Caco-2 (cell line): ENCODE data around the gene ATP2A1. TPM values are rescaled to one million over a fixed set of nuclear protein-coding genes. Genes with fewer than 3 reads are reported as not detected.

Experiments
- BruUV-seq: library from RNA; stranded (reverse); fragments of 400-500 nt; replicated peaks from 2 replicates; lab custom pipeline; 2021; lab: Mats Ljungman, UMichigan
- CTCF ChIA-PET: fragments of 300-600 bp; sonication (Branson Sonifier 250); formaldehyde crosslinking; loops from one replicate; lab custom pipeline; 2022; ENCODE audit warnings: antibody characterized with exemption; lab: Charles Lee
- POLR2A ChIA-PET: fragments of 300-600 bp; sonication (Branson Sonifier 250); formaldehyde crosslinking; loops from one replicate; lab custom pipeline; 2022; ENCODE audit warnings: antibody characterized with exemption; lab: Charles Lee
- DNase-seq, 2 experiments: peaks; one replicate each; pipeline versions ENCODE4 v3.0.0 to v3.0.0-alpha.2; 2020 to 2022
- H3K27me3 ChIP-seq: replicated peaks from 2 replicates; pipeline ENCODE4 v1.6.0; 2011; ENCODE audit warnings: low read length; ENCODE audit not compliant: control insufficient read depth, insufficient read depth
- H3K36me3 ChIP-seq: 2 replicates; pipeline ENCODE4 v1.5.1; 2011; ENCODE audit warnings: low read length; ENCODE audit not compliant: control insufficient read depth, insufficient read depth
- H3K4me1 ChIP-seq: fragments of 250-450 bp; sonication (Bioruptor Pico); 2 replicates; pipeline ENCODE4 v1.5.1; 2020; ENCODE audit warnings: mild to moderate bottlenecking
- H3K4me3 ChIP-seq: 2 replicates; pipeline ENCODE4 v1.5.1; 2011; ENCODE audit warnings: low read depth, mild to moderate bottlenecking, control low read depth, low read length
- H3K9me3 ChIP-seq: fragments of 250-450 bp; sonication (Bioruptor Pico); 2 replicates; pipeline ENCODE4 v1.5.1; 2020; ENCODE audit warnings: mild to moderate bottlenecking, moderate library complexity
- H3K27ac Mint-ChIP-seq: one replicate; pipeline ENCODE4 v1.8.0; 2022; ENCODE audit warnings: mixed read lengths; ENCODE audit not compliant: unreplicated experiment
- H3K27me3 Mint-ChIP-seq: one replicate; pipeline ENCODE4 v1.8.0; 2022; ENCODE audit warnings: mixed read lengths; ENCODE audit not compliant: insufficient read depth, unreplicated experiment
- H3K36me3 Mint-ChIP-seq: one replicate; pipeline ENCODE4 v1.8.0; 2022; ENCODE audit warnings: mild to moderate bottlenecking, mixed read lengths; ENCODE audit not compliant: insufficient read depth, unreplicated experiment
- H3K4me1 Mint-ChIP-seq: one replicate; pipeline ENCODE4 v1.8.0; 2022; ENCODE audit warnings: low read depth, mixed read lengths; ENCODE audit not compliant: unreplicated experiment
- H3K4me3 Mint-ChIP-seq: one replicate; pipeline ENCODE4 v1.8.0; 2022; ENCODE audit warnings: mild to moderate bottlenecking, moderate library complexity, mixed read lengths; ENCODE audit not compliant: unreplicated experiment
- H3K9me3 Mint-ChIP-seq: one replicate; pipeline ENCODE4 v1.8.0; 2022; ENCODE audit warnings: mixed read lengths; ENCODE audit not compliant: unreplicated experiment
- CTCF ChIP-seq, 2 experiments: fragments of 200-600 bp in 1 of 2; IDR thresholded peaks; 1 replicate in 1 of 2; 2 replicates in 1 of 2; pipeline versions ENCODE4 v1.5.1 to v1.8.0; 2011 to 2022; ENCODE audit warnings: antibody characterized with exemption in 1 of 2, control low read depth in 1 of 2, inconsistent platforms in 1 of 2, low read depth in 1 of 2, low read length in 1 of 2, mild to moderate bottlenecking in 1 of 2, moderate library complexity in 1 of 2; ENCODE audit not compliant: insufficient read depth in 1 of 2, severe bottlenecking in 1 of 2, unreplicated experiment in 1 of 2
- intact Hi-C: fragments of 100-400 bp; cut with micrococcal nuclease; formaldehyde crosslinking; loops from one replicate; pipeline ENCODE4 v1.10.0; 2022; ENCODE audit not compliant: unreplicated experiment
- total RNA-seq: library from RNA; stranded (reverse); gene quantifications from 2 replicates; pipeline ENCODE4 v1.2.3, GENCODE V29; 2022

ATP2A1 gene
- total RNA-seq, 1 experiment from 2014 or later: 2.3 TPM

GRCh38 chr16:28915181-28915580 is 36.9 kb downstream of the ATP2A1 start:
- H3K27me3 Mint-ChIP-seq: no peaks in the 10 kb centered on the region
- peaks cover 36% of the 10 kb centered on the region for H3K36me3 Mint-ChIP-seq
- H3K27ac Mint-ChIP-seq: no peak overlapping the region
- Histone ChIP-seq H3K27me3 (no peaks in the 10 kb centered on the region), H3K4me1 (no peaks in the 10 kb centered on the region), H3K4me3 (no peak overlapping the region), H3K36me3 (no peaks in the 10 kb centered on the region; the same call in 1 of the 2 replicates), H3K9me3 (no peaks in the 10 kb centered on the region)
- ChIA-PET CTCF (no interaction called here), POLR2A (no interaction called here)
- intact Hi-C loops: no loop called here
- H3K4me1 Mint-ChIP-seq: peaks cover 7% of the 10 kb centered on the region
- no peak for TF ChIP-seq CTCF (IDR thresholded peaks at IDR 0.05; ENCODE audit: insufficient read depth in 1 of 2, low read depth in 1 of 2, low read length in 1 of 2, severe bottlenecking in 1 of 2, unreplicated experiment in 1 of 2)
- no peaks in the 10 kb centered on the region for H3K9me3 Mint-ChIP-seq
- no peak overlapping the region for H3K4me3 Mint-ChIP-seq
- no TSS peak for BruUV-seq
- no peak for DNase-seq

GRCh38 chr16:28917095-28917494 is 38.8 kb downstream of the ATP2A1 start:
- ChIA-PET CTCF (interaction anchor here (0.7 kb wide), 1 partner anchor 85 kb away, joined by 3 read pairs; no protein-coding TSS in a partner anchor), POLR2A (no interaction called here)
- TF ChIP-seq CTCF (IDR thresholded peaks at IDR 0.05; ENCODE audit: insufficient read depth in 1 of 2, low read depth in 1 of 2, low read length in 1 of 2, severe bottlenecking in 1 of 2, unreplicated experiment in 1 of 2): no peak
- Mint-ChIP-seq H3K9me3 (no peaks in the 10 kb centered on the region), H3K36me3 (peaks cover 39% of the 10 kb centered on the region), H3K27ac (no peak overlapping the region), H3K4me3 (no peak overlapping the region), H3K27me3 (no peaks in the 10 kb centered on the region), H3K4me1 (peaks cover 13% of the 10 kb centered on the region)
- Histone ChIP-seq H3K36me3 (no peaks in the 10 kb centered on the region; the same call in 1 of the 2 replicates), H3K4me3 (no peak overlapping the region), H3K27me3 (no peaks in the 10 kb centered on the region), H3K4me1 (no peaks in the 10 kb centered on the region), H3K9me3 (no peaks in the 10 kb centered on the region)
- no peak for DNase-seq
- intact Hi-C loops: no loop called here
- no TSS peak for BruUV-seq

GRCh38 chr16:28918698-28919097 is 40.4 kb downstream of the ATP2A1 start:
- H3K27me3 Mint-ChIP-seq: no peaks in the 10 kb centered on the region
- ChIA-PET CTCF (no interaction called here), POLR2A (interaction anchor here (0.6 kb wide), 1 partner anchor 55 kb away, joined by 3 read pairs; no protein-coding TSS in a partner anchor)
- H3K36me3 Mint-ChIP-seq: peaks cover 34% of the 10 kb centered on the region
- intact Hi-C loops: no loop called here
- TF ChIP-seq CTCF (IDR thresholded peaks at IDR 0.05; ENCODE audit: insufficient read depth in 1 of 2, low read depth in 1 of 2, low read length in 1 of 2, severe bottlenecking in 1 of 2, unreplicated experiment in 1 of 2): no peak
- Histone ChIP-seq H3K9me3 (no peaks in the 10 kb centered on the region), H3K4me3 (no peak overlapping the region), H3K36me3 (no peaks in the 10 kb centered on the region; the same call in 1 of the 2 replicates), H3K27me3 (no peaks in the 10 kb centered on the region), H3K4me1 (peaks cover 8% of the 10 kb centered on the region)
- no TSS peak for BruUV-seq
- no peak for DNase-seq
- H3K27ac Mint-ChIP-seq: no peak overlapping the region
- peaks cover 19% of the 10 kb centered on the region for H3K4me1 Mint-ChIP-seq
- no peaks in the 10 kb centered on the region for H3K9me3 Mint-ChIP-seq
- no peak overlapping the region for H3K4me3 Mint-ChIP-seq
